HEK293T (cell line): ENCODE results near the gene ZPBP.

Experiments
- CTCF ChIA-PET: fragments of 350-600 bp; formaldehyde crosslinking; extraction: SDS; loops from one replicate; lab custom pipeline; 2021; ENCODE audit warnings: antibody characterized with exemption, inconsistent platforms; lab: Yijun Ruan, JAX
- POLR2A ChIA-PET: fragments of 350-600 bp; formaldehyde crosslinking; extraction: SDS; loops from one replicate; lab custom pipeline; 2020; ENCODE audit warnings: antibody characterized with exemption, inconsistent platforms; lab: Yijun Ruan, JAX
- DNase-seq: peaks from one replicate; pipeline ENCODE4 v3.0.0; 2012; ENCODE audit warnings: mixed read lengths; ENCODE audit errors: extremely low spot score
- ARNT ChIP-seq: fragments of 450-650 bp; IDR thresholded peaks from 2 replicates; pipeline ENCODE4 v1.6.1; 2017; ENCODE audit warnings: mild to moderate bottlenecking
- BHLHE40 ChIP-seq: fragments of 450-650 bp; IDR thresholded peaks from 2 replicates; pipeline ENCODE4 v1.6.1; 2016; ENCODE audit warnings: mild to moderate bottlenecking, moderate library complexity, borderline replicate concordance
- CTBP1 ChIP-seq: fragments of 450-650 bp; IDR thresholded peaks from 2 replicates; pipeline ENCODE4 v1.6.1; 2016; ENCODE audit warnings: borderline replicate concordance
- ELF4 ChIP-seq: fragments of 450-650 bp; IDR thresholded peaks from 2 replicates; pipeline ENCODE4 v1.6.1; 2017; ENCODE audit warnings: antibody characterized with exemption
- FOXA1 ChIP-seq: fragments of 450-650 bp; IDR thresholded peaks from 2 replicates; pipeline ENCODE4 v1.6.1; 2016; ENCODE audit warnings: mild to moderate bottlenecking
- FOXK2 ChIP-seq: fragments of 450-650 bp; IDR thresholded peaks from 2 replicates; pipeline ENCODE4 v1.6.1; 2016; ENCODE audit warnings: mild to moderate bottlenecking
- FOXM1 ChIP-seq: fragments of 450-650 bp; IDR thresholded peaks from 2 replicates; pipeline ENCODE4 v1.6.1; 2017; ENCODE audit warnings: mild to moderate bottlenecking, borderline replicate concordance
- HDGF ChIP-seq: fragments of 450-650 bp; IDR thresholded peaks from 2 replicates; pipeline ENCODE4 v1.6.1; 2017; ENCODE audit warnings: antibody characterized with exemption, borderline replicate concordance
- L3MBTL2 ChIP-seq: fragments of 450-650 bp; conservative IDR thresholded peaks from 2 replicates; pipeline ENCODE4 v1.6.1; 2016; ENCODE audit warnings: mild to moderate bottlenecking
- LEF1 ChIP-seq: fragments of 450-650 bp; IDR thresholded peaks from 2 replicates; pipeline ENCODE4 v1.6.1; 2017; ENCODE audit warnings: mild to moderate bottlenecking, borderline replicate concordance
- NFRKB ChIP-seq: fragments of 450-650 bp; IDR thresholded peaks from 2 replicates; pipeline ENCODE4 v1.6.1; 2016; ENCODE audit warnings: mild to moderate bottlenecking, moderate library complexity
- PKNOX1 ChIP-seq: fragments of 450-650 bp; IDR thresholded peaks from 2 replicates; pipeline ENCODE4 v1.6.1; 2016
- SP1 ChIP-seq: fragments of 450-650 bp; IDR thresholded peaks from 2 replicates; pipeline ENCODE4 v1.6.1; 2017
- SUZ12 ChIP-seq: fragments of 450-650 bp; IDR thresholded peaks from 2 replicates; pipeline ENCODE4 v1.6.1; 2016; ENCODE audit warnings: mild to moderate bottlenecking
- TARDBP ChIP-seq: fragments of 450-650 bp; IDR thresholded peaks from 2 replicates; pipeline ENCODE4 v1.6.1; 2016
- ZNF384 ChIP-seq: fragments of 450-650 bp; IDR thresholded peaks from 2 replicates; pipeline ENCODE4 v1.6.1; 2016

The ZPBP gene

DNA sequence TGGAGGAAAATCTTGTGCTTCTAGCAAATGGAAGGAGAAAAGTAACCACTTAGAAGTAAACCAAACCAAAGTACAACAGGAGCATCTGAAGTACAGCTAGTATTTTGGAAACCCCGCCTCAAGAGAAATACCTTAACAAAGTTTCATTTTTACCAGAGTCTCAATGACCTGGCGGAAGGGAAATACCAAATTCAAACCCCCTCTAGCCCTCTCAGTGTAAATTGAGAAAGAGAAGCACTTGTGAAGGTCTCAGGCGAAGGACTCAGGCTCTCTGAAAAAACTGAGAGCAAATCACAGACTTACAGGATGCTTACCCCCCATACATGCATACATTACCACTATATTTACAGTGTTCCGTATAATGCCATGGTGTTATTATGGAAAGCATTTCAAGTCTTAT lies 70.1 kb downstream of the ZPBP start:
- CTCF ChIA-PET = no interaction called here
- POLR2A ChIA-PET = no interaction called here

GRCh38 chr7:50022451-50022850 lies 70.6 kb downstream of the ZPBP start:
- CTCF ChIA-PET = no interaction called here
- TF ChIP-seq TARDBP = no peak
- TF ChIP-seq ZNF384 = no peak
- TF ChIP-seq LEF1 = no peak
- no peak for TF ChIP-seq HDGF
- TF ChIP-seq ARNT = no peak
- no peak for TF ChIP-seq BHLHE40
- POLR2A ChIA-PET = no interaction called here
- DNase-seq = no peak

More for the DNA sequence above, 70.1 kb downstream of the ZPBP start:
- no peak for DNase-seq
- TF ChIP-seq SP1 = no peak
- TF ChIP-seq ARNT = no peak
- TF ChIP-seq SUZ12 = no peak
- TF ChIP-seq ELF4 = no peak
- no peak for TF ChIP-seq NFRKB
- no peak for TF ChIP-seq BHLHE40
- TF ChIP-seq FOXK2 = no peak
- TF ChIP-seq PKNOX1 = no peak
- TF ChIP-seq LEF1 = no peak
- no peak for TF ChIP-seq ZNF384
- no peak for TF ChIP-seq HDGF
- no peak for TF ChIP-seq CTBP1
- TF ChIP-seq TARDBP = no peak
- no peak for TF ChIP-seq FOXA1
- TF ChIP-seq L3MBTL2 = no peak
- no peak for TF ChIP-seq FOXM1

- ChIA-PET POLR2A (no interaction called here), CTCF (no interaction called here)
- DNase-seq = no peak
- TF ChIP-seq FOXA1 (no peak), FOXK2 (no peak), SUZ12 (no peak), ZNF384 (no peak), HDGF (no peak), SP1 (no peak), CTBP1 (no peak), FOXM1 (no peak), TARDBP (no peak)
Measured at GRCh38 chr7:49995681-49996080, 97.4 kb downstream of the ZPBP start.

DNA sequence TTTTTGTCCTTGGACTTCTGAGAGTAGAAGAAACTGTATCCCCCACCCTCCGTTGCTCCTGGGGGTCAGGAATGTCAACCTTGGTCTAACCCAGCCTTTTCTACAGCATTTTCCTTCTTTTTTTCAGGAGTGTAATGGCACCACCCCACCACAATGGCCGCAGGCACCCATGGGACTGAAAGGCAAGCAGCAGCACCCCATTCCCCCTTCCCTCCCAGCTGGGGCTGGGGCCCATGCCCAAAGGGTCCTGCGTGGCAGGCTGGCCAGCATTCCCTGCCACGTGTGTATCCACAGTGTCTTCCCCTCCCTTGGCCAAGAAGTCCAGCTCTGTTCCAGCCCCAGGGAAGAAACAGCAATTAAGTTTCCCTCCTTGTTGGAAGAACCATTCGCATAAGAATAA lies 106.9 kb downstream of the ZPBP start:
- TF ChIP-seq FOXA1 = no peak
- no peak for TF ChIP-seq ELF4
- TF ChIP-seq LEF1 = no peak
- no peak for TF ChIP-seq ARNT
- TF ChIP-seq SUZ12 = no peak
- TF ChIP-seq SP1 = no peak
- TF ChIP-seq PKNOX1 = no peak
- ChIA-PET POLR2A (no interaction called here), CTCF (no interaction called here)
- no peak for DNase-seq

- TF ChIP-seq PKNOX1 = no peak
- CTCF ChIA-PET = no interaction called here
- no peak for DNase-seq
- POLR2A ChIA-PET = no interaction called here
Measured at GRCh38 chr7:49980465-49980864, 112.6 kb downstream of the ZPBP start.

- no peak for DNase-seq
- CTCF ChIA-PET = no interaction called here
- POLR2A ChIA-PET = no interaction called here
- TF ChIP-seq SUZ12 (no peak), LEF1 (no peak), ARNT (no peak), SP1 (no peak), CTBP1 (no peak), ELF4 (no peak), FOXA1 (no peak)
Measured at GRCh38 chr7:49976238-49976637, 116.8 kb downstream of the ZPBP start.

DNA sequence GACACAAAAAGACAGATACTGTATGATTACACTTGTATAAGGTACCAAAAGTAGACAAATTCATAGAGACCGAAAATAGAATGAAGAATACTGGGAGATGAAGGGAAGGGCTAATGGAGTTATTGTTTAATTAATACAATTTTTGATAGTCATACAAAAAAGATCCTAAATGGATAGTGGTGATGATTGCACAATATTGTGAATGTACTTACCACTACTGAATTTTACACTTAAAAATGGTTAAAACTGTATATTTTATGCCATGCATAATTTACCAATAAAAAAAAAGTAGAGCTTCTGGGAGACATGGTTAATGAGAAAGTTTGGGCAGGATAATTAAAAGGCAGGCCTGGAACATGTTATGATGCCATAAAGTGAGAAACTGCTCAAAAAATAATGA lies 119.0 kb downstream of the ZPBP start:
- TF ChIP-seq CTBP1 (no peak), SUZ12 (no peak), ARNT (no peak), NFRKB (no peak), LEF1 (no peak), FOXA1 (no peak), FOXM1 (no peak), HDGF (no peak), ELF4 (no peak), TARDBP (no peak)
- ChIA-PET POLR2A (no interaction called here), CTCF (no interaction called here)
- DNase-seq = no peak

DNA sequence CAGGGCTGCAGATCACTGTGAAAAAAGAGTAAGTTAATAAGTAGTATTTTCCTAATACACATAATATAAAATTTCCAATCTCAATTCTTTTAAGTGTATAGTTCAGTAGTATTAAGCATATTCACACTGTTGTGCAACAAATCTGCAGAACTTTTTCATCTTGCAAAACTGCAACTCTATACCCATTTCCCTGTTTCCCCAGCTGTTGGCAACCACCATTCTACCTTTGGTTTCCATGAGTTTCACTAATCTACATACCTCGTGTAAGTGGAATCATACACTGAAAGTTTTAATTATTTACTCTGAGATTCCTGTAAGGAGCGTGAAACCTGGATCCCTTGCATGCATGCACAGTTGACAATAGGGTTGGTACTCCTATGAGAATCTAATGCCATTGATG lies 155.4 kb downstream of the ZPBP start:
- no peak for DNase-seq
- TF ChIP-seq L3MBTL2 (no peak), HDGF (no peak), FOXK2 (no peak), ZNF384 (no peak), ARNT (no peak), SP1 (no peak), FOXM1 (no peak), FOXA1 (no peak), NFRKB (no peak), CTBP1 (no peak), LEF1 (no peak), BHLHE40 (no peak), SUZ12 (no peak), TARDBP (no peak)
- POLR2A ChIA-PET = no interaction called here
- CTCF ChIA-PET = no interaction called here
